H1 (cell line): ENCODE results near the gene TRAPPC6A. TPM values are rescaled to one million over a fixed set of nuclear protein-coding genes. Genes with fewer than 3 reads are reported as not detected.

Source experiments
- CTCF ChIA-PET: fragments of 300-600 bp; sonication (Branson Sonifier 250); formaldehyde crosslinking; loops from one replicate; lab custom pipeline; 2021; ENCODE audit not compliant: partially characterized antibody; lab: Charles Lee
- POLR2A ChIA-PET: fragments of 300-600 bp; sonication (Branson Sonifier 250); formaldehyde crosslinking; loops from one replicate; lab custom pipeline; 2021; ENCODE audit warnings: inconsistent platforms; ENCODE audit not compliant: partially characterized antibody; lab: Charles Lee
- DNase-seq, 2 experiments: peaks; one replicate each; pipeline versions ENCODE4 v3.0.0 to v3.0.0-alpha.2; 2010 to 2022; ENCODE audit warnings: low spot score in 2 of 2, low read depth in 1 of 2, mixed read lengths in 1 of 2
- FAIRE-seq: peaks from 2 replicates; lab custom pipeline; 2011; peaks lifted over from hg19 to GRCh38; lab: Jason Lieb, UNC
- H2AFZ ChIP-seq: 2 replicates; pipeline ENCODE4 v1.8.1; 2012; ENCODE audit warnings: low read length, inconsistent platforms
- H2AK5ac ChIP-seq: 2 replicates; pipeline ENCODE4 v1.6.1; 2013; ENCODE audit warnings: low read depth, low read length
- H2BK120ac ChIP-seq: replicated peaks from 2 replicates; pipeline ENCODE3; 2013; ENCODE audit warnings: low read depth, low read length, inconsistent platforms
- H2BK12ac ChIP-seq: 2 replicates; pipeline ENCODE4 v1.6.1; 2013; ENCODE audit warnings: low read depth, low read length
- H2BK15ac ChIP-seq: 2 replicates; pipeline ENCODE4 v1.6.1; 2013; ENCODE audit warnings: low read length
- H2BK20ac ChIP-seq: 2 replicates; pipeline ENCODE4 v1.6.1; 2013; ENCODE audit warnings: low read length
- H2BK5ac ChIP-seq: 2 replicates; pipeline ENCODE4 v1.6.1; 2013; ENCODE audit warnings: low read depth, low read length
- H3K14ac ChIP-seq: 2 replicates; pipeline ENCODE4 v1.6.1; 2013; ENCODE audit warnings: inconsistent platforms; ENCODE audit not compliant: insufficient read length
- H3K18ac ChIP-seq: 2 replicates; pipeline ENCODE4 v1.6.1; 2013; ENCODE audit warnings: low read length; ENCODE audit errors: extremely low read depth
- H3K23ac ChIP-seq: 2 replicates; pipeline ENCODE4 v1.6.1; 2013; ENCODE audit warnings: inconsistent platforms; ENCODE audit not compliant: insufficient read length
- H3K23me2 ChIP-seq: 2 replicates; pipeline ENCODE4 v1.6.1; 2013; ENCODE audit warnings: low read depth, low read length
- H3K27ac ChIP-seq: 2 replicates; pipeline ENCODE4 v1.6.1; 2011; ENCODE audit warnings: low read depth, low read length, inconsistent platforms
- H3K27me3 ChIP-seq, 4 experiments: replicated peaks in 1 of 4; 1 replicate in 1 of 4; 2 replicates in 3 of 4; pipeline versions ENCODE4 v1.6.1 to v1.8.1; 2011 to 2013; ENCODE audit warnings: low read length in 3 of 4, mild to moderate bottlenecking in 3 of 4, inconsistent platforms in 2 of 4, mixed read lengths in 2 of 4, moderate library complexity in 1 of 4; ENCODE audit not compliant: control insufficient read depth in 3 of 4, insufficient read depth in 3 of 4; ENCODE audit errors: extremely low read depth in 1 of 4
- H3K36me3 ChIP-seq, 4 experiments: 2 replicates each; pipeline versions ENCODE4 v1.6.1 to v1.8.1; 2011 to 2013; ENCODE audit warnings: mild to moderate bottlenecking in 4 of 4, low read length in 3 of 4, moderate library complexity in 2 of 4, control low read depth in 1 of 4, inconsistent platforms in 1 of 4; ENCODE audit not compliant: insufficient read depth in 4 of 4, control insufficient read depth in 2 of 4
- H3K4ac ChIP-seq: replicated peaks from 2 replicates; pipeline ENCODE3; 2013; ENCODE audit warnings: low read length, low read depth, mixed read lengths, inconsistent platforms; ENCODE audit not compliant: insufficient read length
- H3K4me1 ChIP-seq, 4 experiments: replicated peaks in 1 of 4; 1 replicate in 1 of 4; 2 replicates in 3 of 4; pipeline versions ENCODE4 v1.6.1 to v1.8.1; 2011 to 2013; ENCODE audit warnings: low read length in 3 of 4, inconsistent platforms in 2 of 4, mixed read lengths in 1 of 4; ENCODE audit not compliant: insufficient read depth in 4 of 4, control insufficient read depth in 3 of 4
- H3K4me2 ChIP-seq, 2 experiments: 2 replicates each; pipeline versions ENCODE4 v1.6.1 to v1.8.1; 2011 to 2013; ENCODE audit warnings: low read depth in 2 of 2, low read length in 2 of 2, control low read depth in 1 of 2, inconsistent platforms in 1 of 2, mild to moderate bottlenecking in 1 of 2; ENCODE audit not compliant: insufficient read depth in 1 of 2
- H3K4me3 ChIP-seq, 4 experiments: fragments of 200-600, 300-600 bp in 1 of 4; sonication (generic), shearing (Covaris generic), sonication (Bioruptor Twin) in 1 of 4; 2 replicates each; pipeline versions ENCODE4 v1.5.1 to v1.8.1; 2011 to 2016; ENCODE audit warnings: low read length in 4 of 4, low read depth in 3 of 4, control low read depth in 2 of 4, inconsistent platforms in 2 of 4, mild to moderate bottlenecking in 2 of 4, mixed read lengths in 1 of 4, moderate library complexity in 1 of 4; ENCODE audit not compliant: insufficient read depth in 2 of 4; ENCODE audit errors: extremely low read depth in 1 of 4
- H3K56ac ChIP-seq: replicated peaks from 2 replicates; pipeline ENCODE3; 2013; ENCODE audit warnings: low read depth, mild to moderate bottlenecking, mixed read lengths, low read length, inconsistent platforms; ENCODE audit not compliant: insufficient read length
- H3K79me1 ChIP-seq: 2 replicates; pipeline ENCODE4 v1.6.1; 2013; ENCODE audit warnings: low read depth, low read length, control low read depth
- H3K79me2 ChIP-seq, 2 experiments: 2 replicates each; pipeline versions ENCODE4 v1.6.1 to v1.8.1; 2012 to 2013; ENCODE audit warnings: low read length in 2 of 2, mild to moderate bottlenecking in 2 of 2, inconsistent platforms in 1 of 2; ENCODE audit not compliant: insufficient read depth in 2 of 2, control insufficient read depth in 1 of 2
- H3K9ac ChIP-seq, 4 experiments: replicated peaks in 1 of 4; 1 replicate in 1 of 4; 2 replicates in 3 of 4; pipeline versions ENCODE4 v1.6.1 to v1.8.1; 2011 to 2013; ENCODE audit warnings: low read depth in 3 of 4, low read length in 3 of 4, control low read depth in 2 of 4, mild to moderate bottlenecking in 2 of 4, moderate library complexity in 2 of 4, inconsistent platforms in 1 of 4; ENCODE audit errors: extremely low read depth in 1 of 4
- H3K9me3 ChIP-seq, 2 experiments: 2 replicates each; pipeline versions ENCODE4 v1.6.1 to v1.8.1; 2012 to 2013; ENCODE audit warnings: mild to moderate bottlenecking in 2 of 2, moderate library complexity in 2 of 2, control low read depth in 1 of 2, inconsistent platforms in 1 of 2, low read depth in 1 of 2, low read length in 1 of 2, mixed read lengths in 1 of 2; ENCODE audit not compliant: insufficient read depth in 2 of 2
- H4K20me1 ChIP-seq, 2 experiments: replicated peaks in 1 of 2; 2 replicates each; pipeline versions ENCODE3 to v1.8.1; 2011 to 2013; ENCODE audit warnings: inconsistent platforms in 2 of 2, low read length in 2 of 2, mild to moderate bottlenecking in 1 of 2; ENCODE audit not compliant: insufficient read depth in 2 of 2, control insufficient read depth in 1 of 2
- H4K5ac ChIP-seq: 2 replicates; pipeline ENCODE4 v1.6.1; 2013; ENCODE audit warnings: low read length, low read depth, mixed read lengths, inconsistent platforms; ENCODE audit not compliant: insufficient read length
- H4K8ac ChIP-seq: 2 replicates; pipeline ENCODE4 v1.8.0; 2013; ENCODE audit warnings: mild to moderate bottlenecking, moderate library complexity, low read length, inconsistent platforms; ENCODE audit not compliant: insufficient read depth; ENCODE audit errors: extremely low read depth
- H4K91ac ChIP-seq: replicated peaks from 2 replicates; pipeline ENCODE3; 2013; ENCODE audit warnings: low read length, mixed read lengths, inconsistent platforms; ENCODE audit not compliant: insufficient read length
- CHD1 ChIP-seq: IDR thresholded peaks from 2 replicates; pipeline ENCODE4 v1.6.1; 2012; ENCODE audit warnings: low read depth, low read length, improper control_type of control experiment
- CHD2 ChIP-seq: IDR thresholded peaks from 2 replicates; pipeline ENCODE4 v1.6.1; 2012; ENCODE audit warnings: low read length, improper control_type of control experiment
- CTBP2 ChIP-seq: IDR thresholded peaks from 2 replicates; pipeline ENCODE4 v1.7.0; 2011; ENCODE audit warnings: borderline replicate concordance, mild to moderate bottlenecking, moderate library complexity, mixed read lengths, low read length; ENCODE audit not compliant: insufficient read depth, insufficient read length
- EP300 ChIP-seq, 2 experiments: IDR thresholded peaks; 1 replicate in 1 of 2; 2 replicates in 1 of 2; pipeline ENCODE4 v1.6.1; 2011 to 2012; ENCODE audit warnings: low read depth in 2 of 2, low read length in 2 of 2, mild to moderate bottlenecking in 2 of 2, borderline replicate concordance in 1 of 2, inconsistent platforms in 1 of 2, moderate library complexity in 1 of 2
- FOSL1 ChIP-seq: IDR thresholded peaks from 2 replicates; pipeline ENCODE4 v1.6.1; 2011; ENCODE audit warnings: mild to moderate bottlenecking, low read depth, low read length, moderate library complexity; ENCODE audit not compliant: insufficient read depth
- GABPA ChIP-seq: IDR thresholded peaks from 2 replicates; pipeline ENCODE4 v1.6.1; 2011; ENCODE audit warnings: mild to moderate bottlenecking, low read length, moderate library complexity, borderline replicate concordance; ENCODE audit not compliant: insufficient read depth
- KDM1A ChIP-seq: fragments of 200-600, 300-600 bp; sonication (generic); IDR thresholded peaks from 2 replicates; pipeline ENCODE4 v1.7.1; 2016; ENCODE audit warnings: mild to moderate bottlenecking, low read length, borderline replicate concordance
- NRF1 ChIP-seq: IDR thresholded peaks from 2 replicates; pipeline ENCODE4 v1.6.1; 2011; ENCODE audit warnings: mild to moderate bottlenecking, low read depth, low read length, improper control_type of control experiment
- PHF8 ChIP-seq: fragments of 200-600 bp; sonication (generic); conservative IDR thresholded peaks from 2 replicates; pipeline ENCODE4 v1.7.1; 2012; ENCODE audit warnings: low read depth, mild to moderate bottlenecking, inconsistent platforms, low read length, moderate library complexity
- POLR2AphosphoS5 ChIP-seq: IDR thresholded peaks from 2 replicates; pipeline ENCODE4 v1.6.1; 2011; ENCODE audit warnings: low read depth, low read length
- POU5F1 ChIP-seq: IDR thresholded peaks from 2 replicates; pipeline ENCODE4 v1.6.1; 2011; ENCODE audit warnings: low read depth, mild to moderate bottlenecking, low read length, moderate library complexity
- RXRA ChIP-seq: IDR thresholded peaks from 2 replicates; pipeline ENCODE4 v1.6.1; 2011; ENCODE audit warnings: low read depth, mild to moderate bottlenecking, low read length, moderate library complexity; ENCODE audit not compliant: insufficient read depth
- SIRT6 ChIP-seq: IDR thresholded peaks from one replicate; pipeline ENCODE4 v1.7.1; 2012; ENCODE audit warnings: low read length, inconsistent platforms
- TAF1 ChIP-seq: IDR thresholded peaks from 2 replicates; pipeline ENCODE4 v1.6.1; 2011; ENCODE audit warnings: mild to moderate bottlenecking, low read depth, low read length
- TEAD4 ChIP-seq: IDR thresholded peaks from 2 replicates; pipeline ENCODE4 v1.6.1; 2012; ENCODE audit warnings: low read depth, low read length, inconsistent platforms, mixed read lengths
- WGBS, 2 experiments: shearing (Covaris generic) in 1 of 2; methylation state at CpG; one replicate each; pipeline versions ENCODE4 v1.1.6 to v1.1.7; 2013 to 2015; ENCODE audit warnings: low lambda C conversion rate in 2 of 2, mixed read lengths in 2 of 2, inconsistent platforms in 1 of 2, low coverage in 1 of 2, missing lambda C conversion rate in 1 of 2; ENCODE audit not compliant: insufficient replicate concordance in 2 of 2, insufficient coverage in 1 of 2, insufficient read length in 1 of 2; ENCODE audit errors: extremely low coverage in 1 of 2, missing lambda C conversion rate in 1 of 2; 5-methylcytosine and 5-hydroxymethylcytosine counted together
- polyA plus RNA-seq, 7 experiments: library from polyadenylated mRNA; depleted of rRNA in 3 of 7; stranded (reverse) in 5 of 7; unstranded in 2 of 7; fragments of >200 nt in 5 of 7; fragments of 200-250 nt in 2 of 7; gene quantifications; 1 replicate in 5 of 7; 2 replicates in 1 of 7; 4 replicates in 1 of 7; pipeline versions ENCODE4 v1.2.1 to v1.2.3, GENCODE V29; 2011 to 2013; ENCODE audit warnings: missing spikeins in 2 of 7, mixed read lengths in 2 of 7
- total RNA-seq: library from RNA; stranded (reverse); fragmentation: NEBNext Ultra II Directional; extraction: Animal tissue kit (Norgen Biotek cat#: 25700); gene quantifications from 2 replicates; pipeline ENCODE4 v1.2.1, GENCODE V29; 2021

Gene TRAPPC6A
- total and polyA plus RNA-seq, 2 of the 8 experiments (the other 6 are each of a cell fraction or from before 2014, with no cell fraction given), result 31.8 to 130 TPM

DNA sequence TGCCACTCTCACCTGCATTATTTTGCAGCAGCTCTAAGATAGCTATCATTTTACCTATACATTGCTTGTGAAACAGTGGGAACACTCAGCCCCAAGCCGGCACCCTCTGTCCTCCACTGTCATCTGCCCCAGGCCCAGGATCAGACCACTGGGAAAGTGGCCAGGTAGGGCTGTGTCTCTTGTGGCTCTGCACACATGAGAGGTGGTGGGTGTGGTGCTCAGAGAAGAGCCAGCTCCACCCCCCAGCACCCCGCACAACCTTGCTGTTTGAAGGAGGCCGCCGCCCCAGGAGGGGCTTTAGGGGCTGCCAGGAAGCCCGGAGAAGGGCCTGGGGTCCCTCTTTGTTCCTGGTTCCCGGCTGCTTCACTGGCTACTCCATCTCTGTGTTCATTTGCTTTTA is 58.5 kb downstream of the TRAPPC6A start:
- Histone ChIP-seq H2AK5ac (no peak overlapping the region), H3K56ac (no peak overlapping the region), H2BK12ac (no peak overlapping the region), H3K27ac (no peak overlapping the region), H3K9ac (no peak overlapping the region), H4K20me1 (peaks cover 38 to 55% of the 10 kb centered on the region in 2 experiments), H2BK20ac (no peak overlapping the region), H3K4ac (no peak overlapping the region), H3K36me3 (no peaks in the 10 kb centered on the region), H3K4me1 (peaks cover 0 to 18% (median 1%) of the 10 kb centered on the region in 4 experiments; a peak in 6 of 7 replicates), H3K23ac (no peak overlapping the region), H2AFZ (no peak overlapping the region), H4K8ac (no peak overlapping the region), H2BK5ac (no peak overlapping the region), H2BK120ac (no peak overlapping the region), H3K79me2 (peaks cover 3 to 70% of the 10 kb centered on the region in 2 experiments; a peak in 3 of 4 replicates), H4K5ac (no peak overlapping the region), H3K23me2 (no peaks in the 10 kb centered on the region), H3K4me3 (no peak overlapping the region), H3K18ac (no peak overlapping the region), H2BK15ac (no peak overlapping the region), H3K27me3 (no peaks in the 10 kb centered on the region), H3K79me1 (peaks cover 50% of the 10 kb centered on the region), H4K91ac (no peak overlapping the region), H3K14ac (no peak overlapping the region), H3K4me2 (no peak overlapping the region), H3K9me3 (no peaks in the 10 kb centered on the region)
- DNase-seq (no peak), FAIRE-seq (no peak)
- POLR2A ChIA-PET, result interaction anchor here (0.8 to 1.9 kb wide), 3 partner anchors 19 to 187 kb away, joined by 4 to 5 read pairs (median 4); no protein-coding TSS in a partner anchor
- WGBS, 2 experiments, result 93% methylated on average over 6 of the region's 6 CpGs; no CpG with 5 or more reads in 1 of the 2 experiments
- CTCF ChIA-PET, result interaction anchor here (0.7 to 1.6 kb wide), 2 partner anchors 12 to 27 kb away, joined by 3 to 5 read pairs; no protein-coding TSS in a partner anchor
- TF ChIP-seq CHD1 (no peak), TAF1 (no peak), POU5F1 (no peak), FOSL1 (no peak), CTBP2 (no peak), PHF8 (no peak), GABPA (no peak), CHD2 (no peak), SIRT6 (no peak), NRF1 (no peak), RXRA (no peak), EP300 (IDR thresholded peaks at IDR 0.05; ENCODE audit: borderline replicate concordance in 1 of 2, low read depth in 2 of 2, low read length in 2 of 2) (no peak), POLR2AphosphoS5 (no peak), TEAD4 (no peak), KDM1A (no peak)
